GM21619 (cell line): Measurements from ENCODE around the gene LAIR1.

Experiments used
- ATAC-seq: cut with Tn5 transposase; IDR thresholded peaks from one replicate; pipeline ENCODE4 v1.9.1; 2021; ENCODE audit not compliant: unreplicated experiment

Gene LAIR1

GRCh38 chr19:54319049-54319448 is 45.7 kb downstream of the LAIR1 start:
- no peak for ATAC-seq

DNA sequence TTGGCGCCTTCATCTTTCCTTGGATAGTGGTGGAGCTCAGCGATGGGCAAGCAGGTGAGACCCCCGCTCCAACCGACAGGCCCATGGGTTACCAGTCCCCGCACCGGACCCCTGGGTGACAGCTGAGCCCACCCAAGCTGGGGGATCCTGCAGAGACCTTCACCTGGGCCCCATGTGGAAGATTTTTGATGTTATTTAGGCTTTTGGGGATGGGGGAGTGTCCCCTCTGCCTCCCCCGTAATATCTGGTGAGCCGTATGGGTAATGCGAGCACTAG is 46.8 kb downstream of the LAIR1 start:
- no peak for ATAC-seq

DNA sequence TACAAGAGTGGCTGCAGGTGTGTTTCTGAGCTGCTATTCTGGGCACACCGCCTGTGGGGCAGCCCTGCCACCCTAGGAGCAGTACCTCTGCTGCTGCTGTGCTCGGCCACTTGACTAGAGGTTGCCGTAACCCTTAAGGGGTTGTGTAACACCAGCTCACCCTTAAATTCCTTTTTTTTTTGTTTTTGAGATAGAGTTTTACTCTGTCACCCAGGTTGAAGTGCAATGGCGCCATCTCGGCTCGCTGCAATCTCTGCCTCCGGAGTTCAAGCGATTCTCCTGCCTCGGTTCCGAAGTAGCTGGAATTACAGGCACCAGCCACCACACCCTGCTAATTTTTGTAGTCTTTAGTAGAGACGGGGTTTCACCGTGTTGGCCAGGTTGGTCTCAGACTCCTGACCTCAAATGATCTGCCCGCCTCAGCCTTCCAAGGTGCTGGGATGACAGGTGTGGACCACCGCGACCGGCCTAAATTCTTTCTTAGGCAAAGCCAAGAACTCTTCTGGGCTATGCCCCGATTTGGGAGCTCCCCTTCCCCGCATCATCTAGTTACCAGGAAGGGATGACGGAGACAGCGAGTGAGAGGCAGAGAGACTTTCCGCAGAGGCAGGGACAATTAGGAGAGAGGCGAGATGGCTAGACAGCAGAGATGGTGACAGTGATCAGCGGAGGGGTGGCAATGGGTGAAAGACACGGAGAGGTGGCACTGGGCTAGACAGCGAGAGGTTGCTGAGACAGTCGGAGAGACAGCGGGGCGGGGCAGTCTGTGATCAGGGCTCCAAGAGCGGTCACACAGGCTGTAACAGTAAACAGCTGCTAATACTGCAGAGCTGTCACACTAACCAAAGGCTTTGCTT is 47.4 kb downstream of the LAIR1 start:
- no peak for ATAC-seq

DNA sequence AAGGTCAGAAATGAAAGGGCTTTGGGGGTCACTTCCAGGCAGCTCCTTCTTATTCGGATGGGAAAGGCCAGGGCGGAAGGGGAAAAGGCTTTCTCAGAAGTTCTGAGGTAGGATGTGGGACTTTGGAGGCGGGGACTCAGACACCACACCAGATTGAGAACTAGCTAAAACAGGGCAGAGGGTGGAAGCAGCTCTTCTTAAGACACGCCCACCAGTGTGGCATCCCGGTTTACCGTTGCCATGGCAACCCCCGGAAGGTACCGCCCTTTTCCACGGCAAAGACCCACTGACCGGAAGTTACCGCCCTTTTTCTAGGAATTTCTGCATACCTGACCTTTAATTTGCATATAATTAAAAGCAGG is 48.0 kb downstream of the LAIR1 start:
- ATAC-seq = no peak

- no peak for ATAC-seq
Measured at GRCh38 chr19:54315956-54316355, 48.8 kb downstream of the LAIR1 start.

DNA sequence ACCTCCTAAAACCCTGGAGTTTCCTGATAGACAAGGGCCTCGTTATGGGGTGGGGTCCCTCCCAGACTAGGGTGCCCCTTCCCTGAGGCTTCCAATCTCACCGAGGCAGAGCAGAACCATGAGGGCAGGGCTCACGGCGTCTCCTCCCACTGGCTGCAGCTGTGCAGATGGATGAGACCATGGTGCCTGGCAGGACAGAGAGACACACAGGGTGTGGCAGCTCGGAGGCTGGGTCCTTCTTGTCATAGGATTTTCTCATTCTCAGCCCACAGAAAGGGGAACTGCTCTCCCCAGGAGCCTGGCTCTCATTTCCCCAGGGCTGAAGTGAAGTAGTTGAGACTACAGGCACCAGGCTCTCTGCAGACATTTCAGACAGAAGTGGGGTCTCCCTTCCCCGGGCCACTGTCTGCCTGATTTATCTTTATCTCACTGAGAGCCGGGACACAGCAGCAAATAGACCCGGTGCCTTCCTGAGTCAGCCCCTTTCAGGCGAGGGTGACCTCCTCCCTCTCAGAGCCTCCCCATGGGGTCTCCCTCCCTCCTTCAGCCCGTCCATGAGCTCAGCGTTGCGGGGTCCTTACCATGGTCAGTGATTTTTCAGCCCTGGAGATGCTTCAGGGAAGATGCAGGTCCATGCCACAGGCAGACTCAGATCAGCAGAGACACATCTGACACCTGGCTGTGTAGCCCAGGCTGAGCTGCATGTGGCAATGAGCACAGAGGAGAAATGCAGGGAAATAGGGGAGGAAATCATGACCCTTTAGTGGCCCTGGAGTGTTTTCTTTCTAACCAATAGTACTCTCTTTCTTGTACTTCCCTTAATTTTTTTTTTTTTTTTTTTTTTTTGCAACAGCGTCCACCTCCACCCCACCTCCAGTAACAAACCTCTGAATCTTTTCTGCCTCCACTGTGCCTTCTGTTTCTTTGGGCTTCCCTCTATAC is 52.0 kb downstream of the LAIR1 start, which contains the start of gene LILRA5:
Gene LILRA5, minus strand, starts transcription at position 731 of the 942 bp plus-strand sequence. Its CDS starts 147 bp downstream, at position 584.
- no peak for ATAC-seq

- no peak for ATAC-seq
Measured at GRCh38 chr19:54312011-54312410, 52.7 kb downstream of the LAIR1 start.

- no peak for ATAC-seq
Measured at GRCh38 chr19:54311486-54311885, 53.2 kb downstream of the LAIR1 start.

DNA sequence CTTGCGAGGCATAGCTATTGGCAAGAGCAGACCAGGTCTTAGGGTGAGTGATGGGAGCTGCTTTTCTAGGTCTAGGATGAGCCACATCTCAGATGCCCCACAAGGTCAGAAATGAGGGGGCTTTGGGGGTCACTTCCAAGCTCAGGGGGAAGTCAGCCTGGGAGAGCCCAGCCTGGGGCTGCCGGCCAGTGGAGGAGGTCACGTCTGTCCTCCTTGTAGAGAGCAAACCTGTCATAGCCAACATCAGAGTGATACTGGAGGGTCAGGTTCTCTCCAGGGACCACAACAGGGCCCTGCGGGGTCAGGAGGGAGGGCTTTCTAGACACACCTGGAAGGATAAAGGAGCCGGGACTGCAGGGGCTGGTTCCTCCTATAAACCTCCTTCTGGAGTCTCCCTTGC is 54.2 kb downstream of the LAIR1 start:
- ATAC-seq = no peak

DNA sequence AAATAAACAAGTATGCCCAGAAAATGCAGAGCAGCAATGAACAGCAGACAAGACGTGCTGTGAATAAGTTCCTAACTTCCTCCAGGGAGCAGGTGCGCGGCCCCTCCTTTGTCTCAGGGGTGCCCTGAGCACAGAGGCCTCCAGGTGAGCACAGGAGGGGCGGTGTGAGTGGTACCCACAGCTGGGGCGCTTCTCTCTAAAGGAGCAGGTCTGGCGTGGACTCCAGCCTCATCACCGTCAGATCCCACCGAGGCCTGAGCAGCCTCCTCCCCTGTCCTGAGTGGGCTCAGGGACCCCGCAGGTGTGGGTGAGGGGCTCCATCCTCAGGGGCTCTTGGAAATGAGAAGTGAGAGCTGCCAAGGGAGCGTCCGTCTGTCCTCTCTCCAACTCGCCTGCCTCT is 54.9 kb downstream of the LAIR1 start:
- no peak for ATAC-seq

DNA sequence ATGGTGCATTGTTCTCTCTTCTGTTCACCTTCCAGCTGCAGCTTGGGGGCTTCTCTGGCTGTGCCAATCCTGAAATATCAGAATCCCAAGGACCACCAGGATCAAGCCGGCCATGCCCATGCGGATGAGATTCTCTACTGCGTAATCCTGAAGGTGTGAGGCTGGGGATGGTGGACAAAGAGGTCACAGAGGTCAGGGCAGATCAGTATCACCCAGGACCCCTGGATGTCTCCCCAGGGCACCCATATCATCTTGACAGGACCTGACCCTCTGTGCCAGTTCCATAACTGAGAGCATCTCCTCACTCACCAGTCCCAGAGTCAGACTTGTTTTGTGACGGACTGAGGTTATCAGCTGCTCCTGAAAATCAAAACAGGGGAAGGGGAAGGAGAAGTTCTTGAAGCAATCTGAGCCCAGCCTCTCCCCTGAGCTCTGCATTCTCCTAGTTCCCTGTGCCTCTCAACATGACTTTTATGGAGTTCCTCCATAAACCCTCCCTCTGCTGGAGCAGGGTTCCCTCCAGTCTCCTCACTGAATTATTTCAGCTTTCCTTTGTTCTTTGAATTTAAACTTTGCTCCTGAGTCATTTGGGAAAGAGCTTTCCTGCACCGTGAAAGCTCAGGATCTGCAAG is 57.2 kb downstream of the LAIR1 start:
- no peak for ATAC-seq

DNA sequence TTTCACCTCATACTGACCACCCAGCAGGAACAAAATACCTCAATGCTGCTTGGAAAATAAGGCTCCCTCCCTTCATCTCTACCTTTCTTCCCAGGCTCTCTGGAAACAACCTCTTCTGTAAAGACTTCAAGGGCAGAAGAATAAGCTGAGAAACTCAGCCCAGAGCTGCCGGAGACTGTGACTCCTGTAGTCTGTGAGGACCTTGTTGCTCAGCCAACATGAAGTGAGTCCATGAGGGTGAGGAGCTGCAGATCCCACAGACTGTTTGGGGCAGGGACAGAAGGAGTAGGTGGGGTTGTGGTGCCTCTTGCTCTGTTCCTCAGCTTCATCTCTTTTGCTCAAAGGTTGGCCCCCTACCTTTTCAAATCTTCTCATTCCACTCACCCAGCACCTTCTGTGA is 59.6 kb downstream of the LAIR1 start:
- no peak for ATAC-seq

DNA sequence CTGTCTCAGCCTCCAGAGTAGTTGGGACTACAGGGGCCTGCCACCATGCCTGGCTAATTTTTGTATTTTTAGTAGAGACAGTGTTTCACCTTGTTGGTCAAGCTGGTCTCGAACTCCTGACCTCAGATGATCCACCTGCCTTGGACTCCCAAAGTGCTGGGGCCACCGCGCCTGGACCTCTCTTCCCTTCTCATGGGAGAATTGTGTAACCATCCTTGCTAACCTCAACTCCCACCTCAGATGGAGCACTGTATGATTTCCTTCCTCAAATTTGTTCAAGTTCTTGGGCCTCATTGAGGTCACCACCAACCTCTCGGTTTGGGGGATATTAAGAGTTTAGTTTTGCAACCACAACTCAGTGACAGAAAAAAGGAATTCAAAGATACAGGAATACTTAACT is 62.5 kb downstream of the LAIR1 start:
- ATAC-seq = no peak
